HepG2 (cell line): Measurements from ENCODE around the gene IL22RA1. TPM values are rescaled to one million over a fixed set of nuclear protein-coding genes. Genes with fewer than 3 reads are reported as not detected.
A peak's percentile ranks its signal among the peaks of the same experiment; 100 is the strongest.

ENCODE experiments used
- MXD3 ChIP-seq: IDR thresholded peaks from 2 replicates; pipeline ENCODE4 v1.6.1; 2016; ENCODE audit warnings: mild to moderate bottlenecking, missing biosample characterization, missing genetic modification reagents
- NFIC ChIP-seq: IDR thresholded peaks from 2 replicates; pipeline ENCODE4 v1.6.1; 2012; ENCODE audit warnings: mild to moderate bottlenecking, low read length, inconsistent platforms
- SPEN ChIP-seq: sonication (generic); formaldehyde crosslinking; IDR thresholded peaks from 2 replicates; pipeline ENCODE4 v1.5.1; 2020; ENCODE audit warnings: low read depth, mild to moderate bottlenecking, missing genetic modification reagents
- ZNF350 ChIP-seq: sonication (generic); formaldehyde crosslinking; IDR thresholded peaks from 2 replicates; pipeline ENCODE4 v1.4.0; 2020; ENCODE audit warnings: mild to moderate bottlenecking, low read depth, missing genetic modification reagents, borderline replicate concordance
- ZNF441 ChIP-seq: sonication (generic); formaldehyde crosslinking; IDR thresholded peaks from 2 replicates; pipeline ENCODE4 v1.7.0; 2021; ENCODE audit warnings: missing genetic modification reagents, borderline replicate concordance
- ZNF503 ChIP-seq: sonication (generic); formaldehyde crosslinking; IDR thresholded peaks from 2 replicates; pipeline ENCODE4 v1.4.0; 2020; ENCODE audit warnings: missing genetic modification reagents
- ZNF552 ChIP-seq: sonication (generic); formaldehyde crosslinking; IDR thresholded peaks from 2 replicates; pipeline ENCODE4 v1.9.0; 2022; ENCODE audit warnings: missing genetic modification reagents, mild to moderate bottlenecking, borderline replicate concordance
- ZNF609 ChIP-seq: sonication (generic); formaldehyde crosslinking; IDR thresholded peaks from 2 replicates; pipeline ENCODE4 v1.4.0; 2020; ENCODE audit warnings: mild to moderate bottlenecking, missing genetic modification reagents, borderline replicate concordance
- ZNF616 ChIP-seq: sonication (generic); formaldehyde crosslinking; IDR thresholded peaks from 2 replicates; pipeline ENCODE4 v1.5.0; 2020; ENCODE audit warnings: low read depth, mild to moderate bottlenecking, missing genetic modification reagents
- ZNF747 ChIP-seq: sonication (generic); formaldehyde crosslinking; IDR thresholded peaks from 2 replicates; pipeline ENCODE4 v1.8.1; 2023; ENCODE audit warnings: missing genetic modification reagents, mild to moderate bottlenecking, borderline replicate concordance
- polyA plus RNA-seq, 8 experiments: library from polyadenylated mRNA; depleted of rRNA in 3 of 8; stranded (reverse) in 7 of 8; unstranded in 1 of 8; fragments of >200 nt; fragmentation: Illumina TruSeq in 4 of 8; extraction: Trizol in 4 of 8; gene quantifications; 2 replicates each; pipeline versions ENCODE4 v1.2.1 to v1.2.3, GENCODE V29; 2011 to 2016; ENCODE audit warnings: low read depth in 4 of 8, missing spikeins in 1 of 8, mixed read lengths in 1 of 8; ENCODE audit not compliant: insufficient read depth in 1 of 8
- total RNA-seq, 5 experiments: library from RNA; depleted of rRNA; stranded (reverse); fragments of >200 nt; fragmentation: Illumina TruSeq; extraction: Trizol; gene quantifications; 2 replicates each; pipeline ENCODE4 v1.2.3, GENCODE V29; 2016; ENCODE audit warnings: low read depth in 1 of 5
- TF ChIP-seq, protein P1 (sequence below): IDR thresholded peaks from 2 replicates; pipeline ENCODE4 v1.6.1; 2012; ENCODE audit warnings: inconsistent platforms
- TF ChIP-seq, protein P2 (sequence below): IDR thresholded peaks from 2 replicates; pipeline ENCODE4 v1.6.1; 2018; ENCODE audit warnings: missing genetic modification reagents, mild to moderate bottlenecking, missing compliant biosample characterization
- TF ChIP-seq, protein P3 (sequence below): conservative IDR thresholded peaks from 2 replicates; pipeline ENCODE4 v1.6.1; 2018; ENCODE audit warnings: missing genetic modification reagents
- TF ChIP-seq, protein P4 (sequence below): sonication (generic); formaldehyde crosslinking; IDR thresholded peaks from 2 replicates; pipeline ENCODE4 v1.4.0; 2020; ENCODE audit warnings: missing genetic modification reagents, borderline replicate concordance

Gene IL22RA1
- total and polyA plus RNA-seq, 2 of the 13 experiments (the other 11 are each of a cell fraction or from before 2014, with no cell fraction given), result 4.4 to 10.2 TPM

DNA sequence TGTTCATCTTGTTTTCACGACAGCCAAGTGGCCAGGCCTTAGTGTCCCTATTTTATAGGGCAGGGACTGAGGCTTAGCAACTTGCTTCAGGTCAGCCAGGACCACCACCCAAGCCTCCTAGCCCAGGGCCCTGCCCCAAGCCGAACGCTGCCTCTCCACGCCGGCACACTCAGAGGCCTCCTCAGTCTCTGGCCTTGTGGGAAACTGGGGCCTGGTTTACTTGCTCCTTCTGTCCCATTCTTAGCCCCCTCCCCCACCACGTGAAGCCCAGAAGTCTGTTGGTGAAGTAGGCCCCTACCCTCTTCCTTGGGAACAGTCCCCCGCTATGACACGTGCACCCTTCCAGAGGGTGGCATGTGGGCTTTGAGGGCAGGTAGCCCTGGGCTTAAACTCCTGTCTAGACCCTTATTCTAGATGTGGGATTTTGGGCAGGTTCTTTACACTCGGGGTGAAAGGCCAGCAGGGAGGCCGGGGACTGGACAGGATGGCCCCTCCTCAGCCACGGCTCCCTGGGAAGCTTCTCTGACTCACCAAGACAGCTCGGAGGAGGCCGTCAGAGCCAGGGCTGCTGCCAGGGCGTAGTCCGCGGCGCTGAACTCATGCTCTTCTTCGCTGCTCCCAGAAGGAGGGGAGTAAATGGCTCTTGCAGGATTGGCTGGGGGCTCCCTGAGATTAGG, 35.3 kb downstream of the IL22RA1 start (continued):
- no peak for TF ChIP-seq ZNF503 (CRISPR knock-in tag)
- TF ChIP-seq, protein P1, sequence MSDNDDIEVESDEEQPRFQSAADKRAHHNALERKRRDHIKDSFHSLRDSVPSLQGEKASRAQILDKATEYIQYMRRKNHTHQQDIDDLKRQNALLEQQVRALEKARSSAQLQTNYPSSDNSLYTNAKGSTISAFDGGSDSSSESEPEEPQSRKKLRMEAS, result peak; percentile 82
- TF ChIP-seq ZNF747 (CRISPR knock-in tag), result 0 out of 2 replicates have a peak, but pooled peaks have one; percentile 18
- TF ChIP-seq MXD3 (CRISPR knock-in tag), result 0 out of 2 replicates have a peak, but pooled peaks have one; percentile 16
- TF ChIP-seq ZNF350 (CRISPR knock-in tag), result 0 out of 2 replicates have a peak, but pooled peaks have one; percentile 3
- TF ChIP-seq, protein P2, sequence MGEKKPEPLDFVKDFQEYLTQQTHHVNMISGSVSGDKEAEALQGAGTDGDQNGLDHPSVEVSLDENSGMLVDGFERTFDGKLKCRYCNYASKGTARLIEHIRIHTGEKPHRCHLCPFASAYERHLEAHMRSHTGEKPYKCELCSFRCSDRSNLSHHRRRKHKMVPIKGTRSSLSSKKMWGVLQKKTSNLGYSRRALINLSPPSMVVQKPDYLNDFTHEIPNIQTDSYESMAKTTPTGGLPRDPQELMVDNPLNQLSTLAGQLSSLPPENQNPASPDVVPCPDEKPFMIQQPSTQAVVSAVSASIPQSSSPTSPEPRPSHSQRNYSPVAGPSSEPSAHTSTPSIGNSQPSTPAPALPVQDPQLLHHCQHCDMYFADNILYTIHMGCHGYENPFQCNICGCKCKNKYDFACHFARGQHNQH (CRISPR knock-in tag), result no peak
- TF ChIP-seq, protein P3, sequence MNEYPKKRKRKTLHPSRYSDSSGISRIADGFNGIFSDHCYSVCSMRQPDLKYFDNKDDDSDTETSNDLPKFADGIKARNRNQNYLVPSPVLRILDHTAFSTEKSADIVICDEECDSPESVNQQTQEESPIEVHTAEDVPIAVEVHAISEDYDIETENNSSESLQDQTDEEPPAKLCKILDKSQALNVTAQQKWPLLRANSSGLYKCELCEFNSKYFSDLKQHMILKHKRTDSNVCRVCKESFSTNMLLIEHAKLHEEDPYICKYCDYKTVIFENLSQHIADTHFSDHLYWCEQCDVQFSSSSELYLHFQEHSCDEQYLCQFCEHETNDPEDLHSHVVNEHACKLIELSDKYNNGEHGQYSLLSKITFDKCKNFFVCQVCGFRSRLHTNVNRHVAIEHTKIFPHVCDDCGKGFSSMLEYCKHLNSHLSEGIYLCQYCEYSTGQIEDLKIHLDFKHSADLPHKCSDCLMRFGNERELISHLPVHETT, result 0 out of 2 replicates have a peak, but pooled peaks have one; percentile 43
- TF ChIP-seq, protein P4, sequence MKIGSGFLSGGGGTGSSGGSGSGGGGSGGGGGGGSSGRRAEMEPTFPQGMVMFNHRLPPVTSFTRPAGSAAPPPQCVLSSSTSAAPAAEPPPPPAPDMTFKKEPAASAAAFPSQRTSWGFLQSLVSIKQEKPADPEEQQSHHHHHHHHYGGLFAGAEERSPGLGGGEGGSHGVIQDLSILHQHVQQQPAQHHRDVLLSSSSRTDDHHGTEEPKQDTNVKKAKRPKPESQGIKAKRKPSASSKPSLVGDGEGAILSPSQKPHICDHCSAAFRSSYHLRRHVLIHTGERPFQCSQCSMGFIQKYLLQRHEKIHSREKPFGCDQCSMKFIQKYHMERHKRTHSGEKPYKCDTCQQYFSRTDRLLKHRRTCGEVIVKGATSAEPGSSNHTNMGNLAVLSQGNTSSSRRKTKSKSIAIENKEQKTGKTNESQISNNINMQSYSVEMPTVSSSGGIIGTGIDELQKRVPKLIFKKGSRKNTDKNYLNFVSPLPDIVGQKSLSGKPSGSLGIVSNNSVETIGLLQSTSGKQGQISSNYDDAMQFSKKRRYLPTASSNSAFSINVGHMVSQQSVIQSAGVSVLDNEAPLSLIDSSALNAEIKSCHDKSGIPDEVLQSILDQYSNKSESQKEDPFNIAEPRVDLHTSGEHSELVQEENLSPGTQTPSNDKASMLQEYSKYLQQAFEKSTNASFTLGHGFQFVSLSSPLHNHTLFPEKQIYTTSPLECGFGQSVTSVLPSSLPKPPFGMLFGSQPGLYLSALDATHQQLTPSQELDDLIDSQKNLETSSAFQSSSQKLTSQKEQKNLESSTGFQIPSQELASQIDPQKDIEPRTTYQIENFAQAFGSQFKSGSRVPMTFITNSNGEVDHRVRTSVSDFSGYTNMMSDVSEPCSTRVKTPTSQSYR (CRISPR knock-in tag), result peak; percentile 5; the same call in 1 of the 2 replicates
- no peak; the same call in 1 of the 2 replicates for TF ChIP-seq ZNF552 (CRISPR knock-in tag)
- no peak for TF ChIP-seq ZNF616 (CRISPR knock-in tag)
- 0 out of 2 replicates have a peak, but pooled peaks have one; percentile 10 for TF ChIP-seq ZNF609
- TF ChIP-seq NFIC, result no peak
- no peak for TF ChIP-seq SPEN (CRISPR knock-in tag)
- 0 out of 2 replicates have a peak, but pooled peaks have one; percentile 60 for TF ChIP-seq ZNF441 (CRISPR knock-in tag)
